NT2/D1 (cell line): ENCODE measurements around the gene FES.

ENCODE experiments used
- YY1 ChIP-seq: IDR thresholded peaks from 2 replicates; pipeline ENCODE4 v1.6.1; 2011; ENCODE audit not compliant: insufficient read length, insufficient read depth
- ZNF274 ChIP-seq: IDR thresholded peaks from 2 replicates; pipeline ENCODE4 v1.6.1; 2011; ENCODE audit warnings: mild to moderate bottlenecking, low read depth, low read length

DNA sequence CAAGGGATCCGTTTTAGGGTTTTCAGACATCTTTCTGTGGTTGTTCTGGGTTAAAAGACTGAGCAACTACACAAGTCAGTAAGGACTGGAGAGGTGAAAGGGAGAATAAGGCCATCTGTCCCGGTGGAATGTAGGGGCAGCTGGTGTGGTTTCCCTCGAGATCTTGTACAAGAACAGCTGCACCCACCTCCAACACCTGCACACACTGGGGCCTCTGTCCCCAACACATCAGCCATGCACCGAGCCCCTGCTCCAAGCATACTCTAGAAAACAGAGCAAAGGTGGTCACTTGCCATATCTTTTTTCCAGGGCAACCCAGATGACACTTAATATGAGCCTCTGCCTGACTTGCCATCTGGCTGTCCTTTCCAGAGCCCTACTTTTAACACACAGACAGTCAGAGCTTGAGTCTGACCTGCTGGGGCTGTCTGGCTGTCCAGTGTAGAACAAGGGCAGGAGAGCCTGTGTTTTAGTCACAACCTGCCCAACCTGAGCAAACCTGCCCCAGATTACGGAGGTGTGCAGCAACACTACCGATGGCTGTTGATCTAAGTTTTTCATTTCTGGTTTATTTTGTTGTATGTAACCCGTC, 31.0 kb downstream of the FES start:
- TF ChIP-seq YY1: no peak
- TF ChIP-seq ZNF274: no peak
